T-cell (primary cell): ENCODE measurements around the gene DLG1. TPM values are rescaled to one million over a fixed set of nuclear protein-coding genes. Genes with fewer than 3 reads are reported as not detected.
"Not testable (repeated sequence)": the region's sequence is repeated elsewhere in the genome, so short reads cannot be mapped to it uniquely, and the experiment has no call there.

Experiments used
- ATAC-seq, 4 experiments: fragments of 200-7000 bp in 3 of 4; fragments of 150-1000 bp in 1 of 4; cut with Tn5 transposase; replicated peaks in 1 of 4; 1 replicate in 3 of 4; 2 replicates in 1 of 4; pipeline ENCODE4 v1.10.0; 2021; ENCODE audit warnings: moderate library complexity in 3 of 4, mild to moderate bottlenecking in 2 of 4, moderate number of reproducible peaks in 1 of 4
- CTCF ChIA-PET, 2 donors: fragments of 300-600 bp; sonication (Branson Sonifier 250); formaldehyde crosslinking; loops; one replicate each; lab custom pipeline; 2022; ENCODE audit warnings: antibody characterized with exemption in 2 of 2; lab: Charles Lee
- POLR2A ChIA-PET, 2 donors: fragments of 300-600 bp; sonication (Branson Sonifier 250); formaldehyde crosslinking; loops; one replicate each; lab custom pipeline; 2022; ENCODE audit warnings: antibody characterized with exemption in 2 of 2; lab: Charles Lee
- DNase-seq, 35 experiments: peaks; one replicate each; pipeline versions ENCODE4 v3.0.0 to v3.0.0-alpha.2; 2013 to 2023
- H3K27ac ChIP-seq: one replicate; pipeline ENCODE4 v1.5.1; 2013; ENCODE audit warnings: low read length
- H3K27me3 ChIP-seq, 2 experiments: replicated peaks in 1 of 2; 1 replicate in 1 of 2; 2 replicates in 1 of 2; pipeline versions ENCODE4 v1.6.1 to v1.7.0; 2013; ENCODE audit warnings: low read length in 1 of 2, mixed read lengths in 1 of 2; ENCODE audit not compliant: control insufficient read depth in 2 of 2, insufficient read depth in 2 of 2; ENCODE audit errors: extremely low read depth in 1 of 2
- H3K36me3 ChIP-seq, 2 donors: 1 replicate in 1 of 2; 2 replicates in 1 of 2; pipeline versions ENCODE4 v1.6.1 to v1.7.0; 2013; ENCODE audit warnings: low read length in 1 of 2; ENCODE audit not compliant: control insufficient read depth in 2 of 2, insufficient read depth in 1 of 2; ENCODE audit errors: extremely low read depth in 1 of 2
- H3K4me1 ChIP-seq, 2 experiments: 1 replicate in 1 of 2; 2 replicates in 1 of 2; pipeline versions ENCODE4 v1.6.1 to v1.7.0; 2013; ENCODE audit warnings: low read length in 2 of 2, mixed read lengths in 1 of 2; ENCODE audit not compliant: insufficient read depth in 2 of 2, control insufficient read depth in 1 of 2; ENCODE audit errors: extremely low read depth in 1 of 2
- H3K4me3 ChIP-seq, 2 donors: 1 replicate in 1 of 2; 2 replicates in 1 of 2; pipeline versions ENCODE4 v1.5.1 to v1.7.0; 2013; ENCODE audit warnings: mild to moderate bottlenecking in 2 of 2, low read length in 1 of 2, moderate library complexity in 1 of 2; ENCODE audit not compliant: control insufficient read depth in 1 of 2; ENCODE audit errors: extremely low read depth in 1 of 2
- H3K9me3 ChIP-seq: 2 replicates; pipeline ENCODE4 v1.7.0; 2013
- H3K27ac Mint-ChIP-seq, 2 donors: one replicate each; pipeline ENCODE4 v1.8.0; 2020 to 2021; ENCODE audit warnings: mild to moderate bottlenecking in 2 of 2, mixed read lengths in 2 of 2
- H3K27me3 Mint-ChIP-seq, 2 donors: one replicate each; pipeline ENCODE4 v1.8.0; 2021 to 2022; ENCODE audit warnings: mixed read lengths in 2 of 2
- H3K36me3 Mint-ChIP-seq: one replicate; pipeline ENCODE4 v1.8.0; 2021; ENCODE audit warnings: mixed read lengths
- H3K4me1 Mint-ChIP-seq, 3 donors: one replicate each; pipeline ENCODE4 v1.8.0; 2020 to 2022; ENCODE audit warnings: mixed read lengths in 3 of 3, mild to moderate bottlenecking in 1 of 3
- H3K4me3 Mint-ChIP-seq, 3 donors: one replicate each; pipeline ENCODE4 v1.8.0; 2020 to 2022; ENCODE audit warnings: mild to moderate bottlenecking in 3 of 3, mixed read lengths in 3 of 3, moderate library complexity in 3 of 3
- H3K9me3 Mint-ChIP-seq, 3 donors: one replicate each; pipeline ENCODE4 v1.8.0; 2020 to 2022; ENCODE audit warnings: mixed read lengths in 3 of 3
- WGBS: methylation state at CpG from one replicate; pipeline ENCODE4 v1.1.5; 2013; ENCODE audit warnings: missing lambda C conversion rate; ENCODE audit not compliant: insufficient coverage; 5-methylcytosine and 5-hydroxymethylcytosine counted together
- total RNA-seq, 35 experiments: library from RNA in 6 of 35; stranded (reverse) in 6 of 35; fragments of 120-200 nt in 1 of 35; gene quantifications; one replicate each; pipeline versions ENCODE4 v1.2.1 to v1.2.4 and lab custom pipeline; 2013 to 2026

The DLG1 gene
- total RNA-seq, 5 donors from 2014 or later (not counting 1 experiment from before 2014, with no cell fraction given) = 65.5 to 96.5 (median 68.4) TPM

DNA sequence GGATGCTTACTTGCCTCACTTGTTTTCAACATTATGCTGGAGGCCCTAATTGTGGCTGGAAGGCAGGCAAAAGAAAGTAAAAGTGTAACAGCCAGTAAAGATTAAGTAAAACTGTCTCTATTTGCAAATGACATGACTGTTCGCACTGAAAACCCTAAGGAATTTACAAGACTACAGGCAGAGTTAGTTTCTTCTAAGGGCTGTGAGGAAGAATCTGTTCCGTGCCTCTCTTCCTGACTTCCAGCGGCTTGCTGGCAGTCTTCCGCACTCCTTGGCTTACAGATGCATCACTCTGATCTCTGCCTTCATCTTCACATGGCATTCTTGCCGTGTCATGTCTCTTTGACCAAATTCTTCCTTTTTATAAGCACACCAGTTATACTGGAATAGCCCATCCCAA is 86.1 kb downstream of the DLG1 start:
- Histone ChIP-seq H3K4me1 (no peaks in the 10 kb centered on the region), H3K27me3 (no peaks in the 10 kb centered on the region), H3K36me3 (no peaks in the 10 kb centered on the region), H3K4me3 (no peak overlapping the region), H3K9me3 (no peaks in the 10 kb centered on the region), H3K27ac (no peak overlapping the region)
- H3K4me3 Mint-ChIP-seq = no peak overlapping the region
- peaks cover 62 to 70% (median 67%) of the 10 kb centered on the region in 3 donors for H3K4me1 Mint-ChIP-seq
- no peak overlapping the region for H3K27ac Mint-ChIP-seq
- ATAC-seq (no peak), DNase-seq (no peak)
- CTCF ChIA-PET = no interaction called here
- WGBS = 90% methylated on average over 3 of the region's 5 CpGs
- H3K27me3 Mint-ChIP-seq = no peaks in the 10 kb centered on the region
- H3K9me3 Mint-ChIP-seq = peaks cover 3 to 10% (median 5%) of the 10 kb centered on the region in 3 donors
- peaks cover 23% of the 10 kb centered on the region for H3K36me3 Mint-ChIP-seq
- POLR2A ChIA-PET = no interaction called here

DNA sequence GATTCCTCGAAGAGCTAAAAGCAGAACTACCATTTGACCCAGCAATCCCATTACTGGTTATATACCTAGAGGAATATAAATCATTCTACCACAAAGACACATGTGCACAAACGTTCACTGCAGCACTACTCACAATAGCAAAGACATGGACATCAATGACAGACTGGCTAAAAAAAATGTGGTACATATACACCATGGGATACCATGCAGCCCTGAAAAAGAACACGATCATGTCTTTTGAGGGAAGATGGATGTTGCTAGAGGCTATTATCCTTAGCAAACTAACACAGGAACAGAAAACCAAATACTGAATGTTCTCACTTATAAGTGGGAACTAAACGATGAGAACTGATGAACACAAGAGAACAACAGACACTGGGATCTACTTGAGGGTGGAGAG is 86.7 kb downstream of the DLG1 start:
- H3K4me3 ChIP-seq, DNase-seq, H3K9me3 ChIP-seq, H3K27ac ChIP-seq, H3K27ac Mint-ChIP-seq, H3K27me3 ChIP-seq, H3K27me3 Mint-ChIP-seq, H3K4me3 Mint-ChIP-seq, H3K4me1 ChIP-seq, ATAC-seq, H3K36me3 ChIP-seq, POLR2A ChIA-PET, CTCF ChIA-PET: not testable (repeated sequence)
- no CpG with 5 or more reads among the region's 4 CpGs for WGBS
- Mint-ChIP-seq H3K4me1 (peaks cover 65 to 71% (median 67%) of the 10 kb centered on the region in 3 donors), H3K9me3 (peaks cover 3 to 10% (median 5%) of the 10 kb centered on the region in 3 donors), H3K36me3 (peaks cover 22% of the 10 kb centered on the region)

DNA sequence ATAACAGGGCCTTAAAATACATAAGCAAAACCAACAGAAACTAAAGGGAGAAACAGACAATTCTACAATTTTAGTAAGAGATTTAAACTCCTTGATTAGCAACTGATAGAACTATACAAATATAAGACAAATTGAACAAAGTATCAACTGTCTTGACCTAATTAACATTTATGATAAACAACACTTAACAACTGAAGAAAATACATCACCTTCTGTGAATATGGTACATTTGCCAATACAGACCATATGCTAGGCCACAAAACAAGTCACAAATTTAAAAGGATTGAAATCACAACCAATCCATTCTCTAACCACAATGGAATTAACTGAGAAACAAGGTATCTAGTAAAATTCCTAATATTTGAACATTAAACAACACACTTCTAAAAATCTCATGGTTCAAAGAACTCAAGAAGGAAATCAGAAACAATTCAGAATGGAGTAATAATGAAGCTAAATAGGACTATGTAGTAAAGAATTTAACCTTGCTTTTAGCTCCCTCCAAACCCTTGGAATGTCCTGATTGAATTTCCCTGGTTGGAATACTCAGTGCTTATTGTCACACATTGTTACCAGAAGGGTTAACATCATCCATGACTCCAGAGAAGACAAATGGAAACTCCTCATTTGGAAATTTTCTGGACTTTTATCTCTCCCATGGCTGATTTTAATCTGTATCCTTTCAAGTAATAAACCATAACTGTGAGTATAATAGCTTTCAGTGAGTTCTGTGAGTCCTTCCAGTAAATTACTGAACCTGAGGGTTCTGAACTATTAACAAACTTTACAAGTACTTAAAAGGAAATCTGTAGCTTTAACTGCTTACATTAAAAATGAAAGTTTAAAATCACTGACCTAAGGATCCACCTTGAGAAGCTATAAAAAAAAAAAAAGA is 88.8 kb downstream of the DLG1 start:
- Mint-ChIP-seq H3K27me3 (no peaks in the 10 kb centered on the region), H3K36me3 (peaks cover 22% of the 10 kb centered on the region), H3K9me3 (peaks cover 3 to 10% (median 5%) of the 10 kb centered on the region in 3 donors), H3K27ac (peak overlapping the region; percentile 3 to 16), H3K4me1 (peaks cover 65 to 73% (median 70%) of the 10 kb centered on the region in 3 donors), H3K4me3 (peak overlapping the region in 1 of 3 donors; percentile 1)
- ChIA-PET CTCF (interaction anchor here in 1 of 2 donors (0.7 to 1.0 kb wide), 2 partner anchors 14 to 22 kb away, joined by 3 to 4 read pairs; no protein-coding TSS in a partner anchor), POLR2A (interaction anchor here in 1 of 2 donors (0.6 kb wide), 1 partner anchor 328 kb away, joined by 3 read pairs; no protein-coding TSS in a partner anchor)
- H3K27me3 ChIP-seq = no peaks in the 10 kb centered on the region
- peaks cover 0 to 3% of the 10 kb centered on the region in 2 experiments for H3K4me1 ChIP-seq
- no peaks in the 10 kb centered on the region for H3K9me3 ChIP-seq
- ATAC-seq (no peak), DNase-seq (no peak)
- no peaks in the 10 kb centered on the region for H3K36me3 ChIP-seq
- no peak overlapping the region for H3K4me3 ChIP-seq
- H3K27ac ChIP-seq = no peak overlapping the region

GRCh38 chr3:197206913-197207312 is 91.5 kb downstream of the DLG1 start:
- 100% methylated on average over 3 of the region's 9 CpGs for WGBS
- no peak overlapping the region for H3K4me3 Mint-ChIP-seq
- ChIA-PET CTCF (no interaction called here), POLR2A (no interaction called here)
- Histone ChIP-seq H3K4me1 (peaks cover 3 to 14% of the 10 kb centered on the region in 2 experiments), H3K36me3 (no peaks in the 10 kb centered on the region), H3K9me3 (no peaks in the 10 kb centered on the region), H3K4me3 (no peak overlapping the region), H3K27ac (no peak overlapping the region), H3K27me3 (no peaks in the 10 kb centered on the region)
- no peak overlapping the region for H3K27ac Mint-ChIP-seq
- peaks cover 0 to 3% (median 0%) of the 10 kb centered on the region in 3 donors for H3K9me3 Mint-ChIP-seq
- no peak for DNase-seq
- H3K4me1 Mint-ChIP-seq = peaks cover 78 to 83% (median 80%) of the 10 kb centered on the region in 3 donors
- H3K36me3 Mint-ChIP-seq = peaks cover 9% of the 10 kb centered on the region
- ATAC-seq = no peak
- H3K27me3 Mint-ChIP-seq = no peaks in the 10 kb centered on the region

DNA sequence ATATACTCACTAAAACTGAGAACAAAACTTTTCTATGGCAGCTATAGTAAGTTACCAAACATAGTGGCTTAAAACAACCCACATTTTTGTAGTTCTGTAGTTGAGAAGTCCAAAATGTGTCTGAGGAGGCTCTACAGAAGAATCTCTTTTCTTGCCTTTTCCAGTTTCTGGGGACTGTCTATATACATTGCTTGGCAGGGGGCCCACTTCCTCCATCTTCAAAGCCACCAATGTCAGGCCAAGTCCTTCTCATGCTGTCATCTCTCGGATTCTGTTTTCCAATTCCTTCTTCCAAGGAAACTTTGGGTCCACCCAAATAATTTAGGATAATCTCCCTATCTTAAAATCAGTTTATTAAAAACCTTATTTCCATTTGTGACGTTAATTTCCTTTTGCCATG is 92.7 kb downstream of the DLG1 start:
- CTCF ChIA-PET = no interaction called here

DNA sequence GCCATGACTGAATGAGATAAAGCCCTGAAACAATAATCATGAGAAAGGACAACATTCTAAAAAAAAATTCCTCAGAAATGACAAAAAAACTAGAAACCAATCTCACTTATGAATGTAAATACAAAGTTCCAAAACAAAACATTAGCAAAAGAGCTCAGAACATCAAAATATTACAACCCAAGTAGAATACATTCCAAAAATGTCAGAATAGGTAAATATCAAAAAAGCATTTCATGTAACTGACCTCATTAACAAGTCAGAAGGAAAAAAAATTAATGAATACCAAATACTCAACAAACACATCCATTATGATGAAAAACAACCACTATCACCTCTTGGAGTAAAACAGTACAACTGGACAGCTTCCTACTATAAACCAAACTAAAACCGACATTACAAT is 93.1 kb downstream of the DLG1 start:
- H3K9me3 Mint-ChIP-seq = no peaks in the 10 kb centered on the region
- POLR2A ChIA-PET = no interaction called here
- Histone ChIP-seq H3K9me3 (no peaks in the 10 kb centered on the region), H3K36me3 (no peaks in the 10 kb centered on the region), H3K27me3 (no peaks in the 10 kb centered on the region), H3K4me1 (peaks cover 3 to 14% of the 10 kb centered on the region in 2 experiments), H3K4me3 (no peak overlapping the region), H3K27ac (no peak overlapping the region)
- no peaks in the 10 kb centered on the region for H3K36me3 Mint-ChIP-seq
- ATAC-seq (no peak), DNase-seq (no peak)
- no peak overlapping the region for H3K27ac Mint-ChIP-seq
- no peaks in the 10 kb centered on the region for H3K27me3 Mint-ChIP-seq
- no peak overlapping the region for H3K4me3 Mint-ChIP-seq
- no CpG with 5 or more reads among the region's 1 CpG for WGBS
- H3K4me1 Mint-ChIP-seq = peaks cover 76 to 82% (median 81%) of the 10 kb centered on the region in 3 donors
- CTCF ChIA-PET = no interaction called here

More for the DNA sequence above, 92.7 kb downstream of the DLG1 start:
- no peaks in the 10 kb centered on the region for H3K27me3 Mint-ChIP-seq
- H3K27me3 ChIP-seq = no peaks in the 10 kb centered on the region
- WGBS = 100% methylated on average over 1 of the region's 2 CpGs
- H3K27ac Mint-ChIP-seq = no peak overlapping the region
- ATAC-seq (no peak), DNase-seq (no peak)
- POLR2A ChIA-PET = no interaction called here
- H3K9me3 Mint-ChIP-seq = no peaks in the 10 kb centered on the region
- no peak overlapping the region for H3K4me3 ChIP-seq
- H3K4me1 Mint-ChIP-seq = peaks cover 74 to 82% (median 79%) of the 10 kb centered on the region in 3 donors
- H3K9me3 ChIP-seq = no peaks in the 10 kb centered on the region
- peaks cover 3 to 14% of the 10 kb centered on the region in 2 experiments for H3K4me1 ChIP-seq
- H3K36me3 ChIP-seq = no peaks in the 10 kb centered on the region
- no peak overlapping the region for H3K27ac ChIP-seq
- no peaks in the 10 kb centered on the region for H3K36me3 Mint-ChIP-seq
- H3K4me3 Mint-ChIP-seq = no peak overlapping the region
